ENCODE results near the gene NDC1. TPM values are rescaled to one million over a fixed set of nuclear protein-coding genes. Genes with fewer than 3 reads are reported as not detected.

NDC1 gene
- total and polyA plus RNA-seq, 2 of the 4 experiments (the other 2 are of a cell fraction) = 11.8 to 33.9 TPM

DNA sequence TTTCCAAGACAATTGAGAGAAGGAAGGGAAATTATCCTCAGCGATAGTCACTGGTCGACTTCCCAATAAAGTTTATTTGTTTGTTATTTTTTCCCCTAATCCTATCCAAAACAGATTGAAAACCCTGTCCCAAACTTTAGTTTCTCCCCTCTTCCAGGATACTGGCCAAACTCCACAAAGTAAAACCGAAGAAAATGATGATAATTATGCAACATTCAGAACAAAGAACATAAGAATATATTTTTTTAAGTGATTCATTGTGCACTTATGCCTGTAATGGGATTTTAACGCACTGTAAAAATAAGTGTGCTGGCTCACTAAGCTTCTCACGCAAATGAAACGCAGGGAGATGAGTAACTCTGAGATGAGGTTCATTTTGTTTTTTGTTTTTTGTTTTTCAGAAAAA lies 105.2 kb downstream of the NDC1 start:
- Histone ChIP-seq H3K9me1 (ENCODE audit: insufficient read depth, low read length) (peaks cover 25% of the 10 kb centered on the region; the same call in 1 of the 2 replicates), H4K8ac (ENCODE audit: low read depth in 2 of 2, low read length in 2 of 2) (peak overlapping the region; percentile 67 to 79; a peak in 3 of 4 replicates), H4K91ac (ENCODE audit: insufficient read depth, low read depth, low read length) (no peak overlapping the region), H3K9ac (ENCODE audit: low read depth, low read length) (peak overlapping the region; percentile 41; the same call in 1 of the 2 replicates), H3K4ac (ENCODE audit: low read depth, low read length) (no peak overlapping the region), H3K27me3 (ENCODE audit: control insufficient read depth, insufficient read depth, low read length) (no peaks in the 10 kb centered on the region), H2BK20ac (ENCODE audit: low read depth, low read length) (peak overlapping the region; percentile 54; the same call in 1 of the 2 replicates), H3K23ac (ENCODE audit: low read depth, low read length) (no peak overlapping the region), H4K20me1 (ENCODE audit: insufficient read depth, low read length) (0 out of 2 replicates have a peak, but pooled peaks cover 4% of the 10 kb centered on the region), H2BK120ac (ENCODE audit: low read depth, low read length) (peak overlapping the region; percentile 52; the same call in 1 of the 2 replicates), H2AK9ac (replicated peaks; ENCODE audit: low read depth, low read length, poor library complexity) (no peak overlapping the region), H2AFZ (replicated peaks; ENCODE audit: low read length, poor library complexity) (no peak overlapping the region), H3K18ac (ENCODE audit: low read depth, low read length) (peak overlapping the region; percentile 71; the same call in 1 of the 2 replicates), H4K5ac (ENCODE audit: low read depth, low read length) (0 out of 2 replicates have a peak overlapping the region, but pooled peaks have one; percentile 31), H2BK5ac (ENCODE audit: low read depth, low read length, poor library complexity, severe bottlenecking) (peak overlapping the region; percentile 96), H3K4me3 (ENCODE audit: insufficient read depth, low read depth, low read length) (no peak overlapping the region), H3K27ac (ENCODE audit: insufficient read depth, low read length) (peak overlapping the region; percentile 95), H3K36me3 (ENCODE audit: control insufficient read depth, insufficient read depth, low read length) (no peaks in the 10 kb centered on the region), H2AK5ac (ENCODE audit: low read depth, low read length) (no peak overlapping the region), H3K14ac (replicated peaks; ENCODE audit: low read depth, low read length) (no peak overlapping the region), H3K79me1 (ENCODE audit: low read depth in 1 of 2, low read length in 2 of 2) (peaks cover 21 to 64% of the 10 kb centered on the region in 2 experiments), H3K4me1 (ENCODE audit: control insufficient read depth, insufficient read depth, low read length) (peaks cover 37% of the 10 kb centered on the region), H3K9me3 (ENCODE audit: control insufficient read depth, insufficient read depth, low read length) (no peaks in the 10 kb centered on the region), H2BK15ac (ENCODE audit: low read depth, low read length) (peak overlapping the region; percentile 92; the same call in 2 of the 3 replicates), H3K4me2 (ENCODE audit: low read depth, low read length) (peak overlapping the region; percentile 88), H3K56ac (ENCODE audit: extremely low read depth, insufficient read depth, low read length) (no peak overlapping the region)
- peak; percentile 74 for TF ChIP-seq BHLHE40 (IDR thresholded peaks at IDR 0.05; ENCODE audit: low read depth, low read length)
- TF ChIP-seq, protein P1, sequence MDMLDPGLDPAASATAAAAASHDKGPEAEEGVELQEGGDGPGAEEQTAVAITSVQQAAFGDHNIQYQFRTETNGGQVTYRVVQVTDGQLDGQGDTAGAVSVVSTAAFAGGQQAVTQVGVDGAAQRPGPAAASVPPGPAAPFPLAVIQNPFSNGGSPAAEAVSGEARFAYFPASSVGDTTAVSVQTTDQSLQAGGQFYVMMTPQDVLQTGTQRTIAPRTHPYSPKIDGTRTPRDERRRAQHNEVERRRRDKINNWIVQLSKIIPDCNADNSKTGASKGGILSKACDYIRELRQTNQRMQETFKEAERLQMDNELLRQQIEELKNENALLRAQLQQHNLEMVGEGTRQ (IDR thresholded peaks at IDR 0.05; ENCODE audit: low read depth, low read length) = no peak
- TF ChIP-seq CEBPB (IDR thresholded peaks at IDR 0.05; ENCODE audit: low read depth, low read length) = peak; percentile 92
- peak; percentile 83 for TF ChIP-seq FOS (IDR thresholded peaks at IDR 0.05; ENCODE audit: low read depth, low read length)
- in situ Hi-C loops (cut with MboI; ENCODE audit: low sequenced_read_pairs) (no loop called here), intact Hi-C loops (cut with micrococcal nuclease) (loop anchor here (5.0 kb wide), 1 partner anchor 46 kb away; no protein-coding TSS in a partner anchor), dilution Hi-C loops (cut with HindIII; ENCODE audit: low sequenced_read_pairs, unreplicated experiment) (no loop called here)
- ChIA-PET POLR2A (ENCODE audit: unreplicated experiment) (no interaction called here), CTCF (interaction anchor here (0.7 kb wide), 1 partner anchor 76 kb away, joined by 3 read pairs; no protein-coding TSS in a partner anchor)
- no CpG with 5 or more reads among the region's 6 CpGs for WGBS, 2 experiments (ENCODE audit: extremely low coverage in 2 of 2, insufficient read length in 1 of 2)
- peak; percentile 97 for DNase-seq
- no TSS peak for BruUV-seq (replicated peaks)
- peak; percentile 48 for ATAC-seq (ENCODE audit: low read depth)

Measured in IMR-90 (cell line).